HG02588 (cell line): ENCODE data around the gene BLVRB.
"Not testable (repeated sequence)": the region's sequence is repeated elsewhere in the genome, so short reads cannot be mapped to it uniquely, and the experiment has no call there.

Experiments
- ATAC-seq: cut with Tn5 transposase; IDR thresholded peaks from one replicate; pipeline ENCODE4 v1.9.1; 2021; ENCODE audit warnings: mild to moderate bottlenecking, moderate library complexity; ENCODE audit not compliant: unreplicated experiment

Gene BLVRB

DNA sequence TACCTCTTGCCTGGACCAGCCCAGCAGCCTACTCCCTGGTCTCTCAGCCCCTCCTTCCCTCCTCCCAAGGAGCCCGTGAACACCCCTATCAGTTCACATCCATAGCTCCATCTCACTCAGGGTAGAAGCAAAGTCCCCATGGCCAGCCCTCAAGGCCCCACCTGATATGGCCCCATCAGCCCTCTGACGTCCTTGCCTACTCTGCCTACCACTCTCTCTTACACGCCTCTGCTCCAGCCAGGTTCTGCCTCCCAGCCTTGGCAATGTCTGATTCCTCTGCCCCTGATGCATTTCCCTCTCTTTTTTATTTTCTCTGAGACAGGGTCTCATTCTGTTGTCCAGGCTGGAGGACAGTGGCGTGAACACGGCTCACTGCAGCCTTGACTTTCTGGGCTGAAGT, 13.5 kb downstream of the BLVRB start:
- ATAC-seq, result no peak

DNA sequence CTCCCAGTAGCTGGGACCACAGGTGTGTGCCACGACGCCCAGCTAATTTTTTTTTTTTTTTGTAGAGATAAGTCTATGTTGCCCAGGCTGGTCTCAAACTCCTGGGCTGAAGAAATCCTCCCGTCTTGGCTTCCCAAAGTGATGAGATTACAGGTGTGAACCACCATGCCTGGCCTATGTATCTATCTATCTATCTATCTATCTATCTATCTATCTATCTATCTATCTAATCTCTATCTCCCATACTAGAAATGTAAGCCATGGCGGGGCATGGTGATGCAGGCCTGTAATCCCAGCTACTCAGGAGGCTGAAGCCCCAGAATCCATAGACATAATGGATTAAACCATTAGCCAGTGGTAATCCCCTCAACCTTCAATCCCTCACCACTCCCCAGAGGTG, 14.9 kb downstream of the BLVRB start:
- no peak for ATAC-seq

DNA sequence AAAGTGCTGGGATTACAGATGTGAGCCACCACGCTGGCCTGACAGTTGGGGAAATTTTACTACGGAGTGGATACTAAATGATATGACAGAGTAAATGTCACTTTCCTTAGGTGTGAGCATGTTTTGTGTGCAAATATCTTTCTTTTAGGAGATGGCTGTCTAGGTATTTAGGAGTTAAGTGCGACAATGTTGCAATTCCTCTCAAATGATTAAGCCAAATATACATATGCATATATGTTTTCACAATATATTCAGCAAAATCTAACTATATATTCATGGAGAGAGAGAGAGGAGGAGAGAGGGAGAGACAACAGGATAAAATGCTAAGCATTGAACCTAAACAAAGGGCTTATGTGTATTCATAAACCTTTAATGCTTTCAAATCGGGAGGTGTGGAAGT, 16.0 kb downstream of the BLVRB start:
- no peak for ATAC-seq

DNA sequence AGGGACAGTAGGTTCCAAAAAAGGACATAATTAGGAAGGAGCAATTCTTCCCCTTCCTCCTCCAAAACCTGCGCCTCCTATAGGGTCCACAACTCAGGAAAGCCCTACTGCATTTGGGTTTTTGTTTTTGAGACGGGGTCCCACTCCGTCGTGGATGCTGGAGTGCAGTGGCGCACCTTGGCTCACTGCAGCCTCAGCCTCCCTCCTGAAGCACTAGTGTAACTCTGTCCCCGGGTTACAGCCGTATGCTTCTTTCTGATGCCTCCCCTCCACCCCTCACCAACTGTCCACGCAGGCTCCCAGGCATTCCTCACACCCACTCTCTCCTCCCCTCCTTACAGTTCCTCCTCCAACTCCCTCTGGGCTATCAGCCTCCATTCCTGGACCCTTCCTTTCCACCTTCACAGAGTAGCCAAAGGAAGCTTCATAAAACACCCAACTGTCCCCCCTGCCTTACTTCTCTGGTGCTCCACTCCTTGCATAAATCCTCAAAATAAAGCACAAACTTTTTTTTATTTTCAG, 19.2 kb downstream of the BLVRB start:
- no peak for ATAC-seq

DNA sequence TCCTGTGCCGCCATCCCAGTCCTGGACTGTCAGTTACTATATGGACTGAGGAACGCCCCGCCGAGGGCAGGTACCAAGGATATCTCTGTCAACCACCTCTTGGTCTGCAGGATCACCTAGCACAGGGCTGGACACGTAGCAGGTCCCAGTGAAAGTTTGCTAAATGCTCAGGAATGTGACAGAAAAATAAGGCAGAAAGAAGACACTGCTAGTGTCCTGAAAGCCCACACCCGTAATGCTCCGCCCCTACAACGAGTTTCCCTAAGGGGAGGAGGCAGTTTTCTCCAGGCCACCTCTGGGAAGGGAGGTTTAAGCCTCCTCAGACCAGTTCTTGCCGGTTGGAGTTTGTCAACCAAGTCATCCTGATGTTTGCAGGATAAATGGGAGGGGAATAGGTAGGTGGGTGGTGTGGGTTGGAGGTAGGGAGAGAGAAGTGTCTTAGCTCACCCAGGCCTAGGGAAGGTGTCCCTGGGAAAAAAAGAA, 19.7 kb downstream of the BLVRB start:
- ATAC-seq, result no peak

DNA sequence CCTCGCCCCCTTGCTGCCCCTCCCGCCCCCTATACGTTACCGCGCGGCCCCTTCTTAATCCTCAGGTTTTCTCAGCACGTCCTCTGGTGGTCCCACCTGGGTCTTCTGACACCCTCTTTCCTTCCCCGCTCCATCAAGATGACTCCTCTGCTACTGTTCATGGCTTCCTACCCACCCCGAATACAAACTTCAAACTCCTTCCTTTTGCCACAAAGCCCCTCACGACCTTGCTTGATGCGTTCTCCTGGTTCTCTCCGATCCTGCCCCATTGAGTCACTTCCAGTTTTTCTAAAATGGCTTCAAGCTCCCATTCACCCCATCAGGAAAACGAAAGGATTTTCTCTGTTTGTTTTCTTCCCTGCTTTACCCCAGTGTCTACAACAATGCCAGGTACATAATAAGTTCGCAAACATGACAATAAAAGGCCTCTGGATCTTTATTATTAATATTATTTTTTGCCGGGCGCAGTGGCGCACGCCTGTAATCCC, 20.7 kb downstream of the BLVRB start:
- no peak for ATAC-seq

DNA sequence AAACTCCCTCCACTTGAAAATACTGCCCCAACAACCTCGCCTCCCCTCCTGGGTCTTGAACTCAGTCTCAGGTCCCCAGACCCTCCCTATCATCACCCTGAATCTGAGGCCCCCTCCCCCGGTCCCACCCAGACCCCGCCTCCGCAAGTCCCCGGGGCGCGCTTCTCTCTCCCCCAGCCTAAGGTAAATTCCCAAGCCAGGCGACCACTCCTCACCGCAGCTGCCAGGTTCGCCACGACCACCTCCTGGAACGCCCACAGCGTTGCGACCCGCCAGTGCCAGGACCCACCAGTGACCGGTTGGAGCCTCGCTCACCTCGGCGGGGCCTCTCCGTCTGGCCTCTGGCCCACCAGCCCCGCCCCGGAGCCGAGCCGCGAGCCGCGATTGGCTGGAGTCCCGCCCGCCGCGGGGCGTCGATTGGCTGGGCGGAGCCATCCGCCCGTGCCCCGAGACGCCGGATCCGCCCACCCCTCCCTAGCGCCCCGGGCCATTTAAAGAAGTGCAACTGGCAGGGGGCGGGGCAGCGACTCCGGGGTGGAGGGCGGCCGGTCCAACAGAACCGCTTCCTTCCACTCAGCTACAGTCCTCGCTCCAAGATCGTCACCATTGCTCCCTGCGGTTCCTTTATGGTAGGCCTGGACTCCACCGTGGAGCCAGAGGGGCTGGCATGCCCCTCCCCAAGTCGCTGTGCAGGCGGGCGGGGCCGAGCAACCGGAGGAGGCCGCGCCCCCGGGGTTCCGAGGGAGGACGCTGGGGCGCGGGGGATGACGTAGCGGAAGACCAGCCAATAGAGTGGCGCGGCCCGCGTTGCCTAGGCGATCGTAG, 21.3 kb downstream of the BLVRB start, which contains the start of gene SERTAD3:
Gene SERTAD3 (minus strand): TSS at position 336 of the 825 bp plus-strand sequence. CDS start 2,255 bp downstream, outside the sequence.
- peak; percentile 65 for ATAC-seq

DNA sequence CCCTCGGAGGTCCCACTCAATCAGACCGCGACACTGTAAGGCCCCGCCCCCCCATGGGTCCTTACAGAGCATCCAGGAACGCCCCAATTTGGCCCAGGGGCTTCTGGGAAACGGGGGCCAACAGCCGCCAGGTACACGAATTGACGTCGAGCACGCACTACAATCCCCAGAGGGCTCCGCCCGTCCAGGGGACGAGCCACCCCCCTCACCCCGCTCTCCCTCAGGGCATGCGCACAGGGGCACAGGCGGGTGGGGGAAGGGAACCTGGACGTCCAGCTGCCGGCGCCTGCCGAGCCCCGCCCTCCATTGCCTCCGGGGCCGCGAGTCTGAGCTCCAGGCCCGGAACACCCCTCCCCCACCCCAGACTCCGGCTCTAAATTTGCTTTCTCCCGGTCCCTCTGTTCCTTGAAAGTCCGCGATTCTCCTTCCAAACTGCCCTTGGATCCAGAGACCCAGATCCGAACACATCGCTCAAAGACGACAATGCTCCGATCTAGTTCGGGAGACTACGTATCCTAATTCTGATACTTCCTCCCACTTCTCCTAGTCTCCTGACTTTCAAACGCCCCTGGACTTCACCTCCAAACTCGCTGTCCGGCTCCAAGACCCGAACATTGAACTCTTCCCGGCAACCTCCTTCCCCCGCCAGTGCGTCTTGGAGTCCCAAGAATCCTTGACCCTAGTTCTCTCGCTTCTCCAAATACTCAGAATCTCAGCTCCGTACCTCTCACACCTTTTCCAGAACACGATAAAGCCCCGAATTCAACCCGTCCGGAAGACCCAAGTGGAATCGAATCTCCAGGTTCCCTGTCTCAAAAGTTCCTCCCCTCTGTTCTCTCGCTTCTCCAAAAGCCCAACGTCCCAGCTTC, 22.2 kb downstream of the BLVRB start:
- ATAC-seq, result peak; percentile 62

DNA sequence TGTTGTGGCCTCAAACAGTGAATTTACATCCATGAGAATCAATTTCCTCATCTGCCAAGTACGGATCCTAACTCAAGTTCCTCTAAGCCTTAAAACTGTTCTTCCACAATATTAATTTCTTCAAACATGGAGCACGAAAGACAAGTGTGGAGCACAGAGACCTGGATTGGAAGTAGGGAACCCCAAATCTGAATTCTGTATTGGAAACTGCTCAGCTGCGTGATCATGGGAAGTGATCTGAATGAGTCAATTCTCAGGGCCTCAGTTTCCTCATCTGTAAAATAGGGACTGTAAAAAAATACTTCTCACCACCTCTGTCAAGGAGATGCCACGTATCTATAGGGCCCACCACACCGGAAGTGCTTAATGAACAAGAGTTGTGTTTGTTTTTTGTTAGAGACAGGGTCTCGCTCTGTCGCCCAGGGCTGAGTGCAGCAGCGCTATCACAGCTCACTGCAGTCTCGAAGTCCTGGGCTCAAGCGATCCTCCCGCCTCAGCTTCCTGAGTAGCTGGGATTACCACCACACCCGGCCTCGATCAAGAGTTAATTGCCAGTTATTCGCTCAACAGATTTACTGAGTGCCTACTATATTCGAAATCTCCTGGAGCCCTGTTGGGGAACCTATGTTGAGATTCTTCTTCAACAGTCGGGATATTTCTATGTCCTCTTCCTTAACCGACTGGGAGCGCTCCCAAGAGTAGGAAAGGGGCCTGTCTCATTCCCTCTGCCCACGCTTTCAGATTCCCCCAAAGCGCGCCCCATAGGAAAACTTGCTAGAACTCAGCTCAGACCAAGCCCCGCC, 23.0 kb downstream of the BLVRB start:
- ATAC-seq, result no peak

DNA sequence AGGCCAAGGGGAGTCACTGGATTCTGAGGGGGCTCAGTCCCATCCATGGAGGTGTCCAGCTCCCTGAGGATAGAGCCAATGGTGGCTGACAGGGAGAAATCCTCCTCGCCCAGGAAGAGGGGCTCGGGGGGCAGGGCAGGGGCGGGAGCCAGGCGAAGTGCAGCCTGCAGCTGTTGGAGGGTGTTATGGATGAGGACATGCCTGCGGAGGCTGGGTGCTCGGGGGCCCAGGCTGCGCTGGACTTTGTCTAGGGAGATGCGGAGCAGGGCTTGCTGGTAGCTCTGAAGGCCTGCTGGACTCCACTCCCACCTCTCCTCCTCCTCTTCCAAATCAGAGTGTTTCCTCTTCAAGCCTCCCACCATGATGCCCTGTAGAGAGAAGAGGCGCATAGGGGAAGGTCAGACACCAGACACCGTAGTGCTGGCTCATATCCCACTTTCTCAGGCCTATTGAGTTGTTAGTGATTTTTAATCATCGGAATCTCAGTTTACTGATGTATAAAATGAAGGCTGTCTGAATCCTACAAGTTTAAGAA, 23.8 kb downstream of the BLVRB start:
- no peak for ATAC-seq

DNA sequence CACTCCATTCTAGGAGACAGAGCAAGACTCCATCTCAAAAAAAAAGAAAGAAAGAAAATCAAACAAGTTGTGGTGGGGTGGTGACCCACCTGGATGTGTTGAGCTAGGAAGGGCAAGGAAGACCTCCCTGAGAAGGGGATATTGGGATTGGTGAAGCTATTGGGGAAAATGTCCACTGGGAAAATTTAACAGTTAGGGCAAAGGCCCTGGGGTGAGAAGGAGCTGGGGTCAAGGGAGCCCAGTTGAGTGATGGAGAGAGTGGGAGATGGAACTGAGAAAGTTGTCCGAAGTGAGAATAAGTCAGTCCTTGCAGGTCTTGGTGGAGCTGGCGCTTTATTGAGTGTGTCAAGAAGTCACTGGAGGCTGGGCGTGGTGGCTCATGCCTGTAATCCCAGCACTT, 27.3 kb downstream of the BLVRB start:
- ATAC-seq, result no peak

DNA sequence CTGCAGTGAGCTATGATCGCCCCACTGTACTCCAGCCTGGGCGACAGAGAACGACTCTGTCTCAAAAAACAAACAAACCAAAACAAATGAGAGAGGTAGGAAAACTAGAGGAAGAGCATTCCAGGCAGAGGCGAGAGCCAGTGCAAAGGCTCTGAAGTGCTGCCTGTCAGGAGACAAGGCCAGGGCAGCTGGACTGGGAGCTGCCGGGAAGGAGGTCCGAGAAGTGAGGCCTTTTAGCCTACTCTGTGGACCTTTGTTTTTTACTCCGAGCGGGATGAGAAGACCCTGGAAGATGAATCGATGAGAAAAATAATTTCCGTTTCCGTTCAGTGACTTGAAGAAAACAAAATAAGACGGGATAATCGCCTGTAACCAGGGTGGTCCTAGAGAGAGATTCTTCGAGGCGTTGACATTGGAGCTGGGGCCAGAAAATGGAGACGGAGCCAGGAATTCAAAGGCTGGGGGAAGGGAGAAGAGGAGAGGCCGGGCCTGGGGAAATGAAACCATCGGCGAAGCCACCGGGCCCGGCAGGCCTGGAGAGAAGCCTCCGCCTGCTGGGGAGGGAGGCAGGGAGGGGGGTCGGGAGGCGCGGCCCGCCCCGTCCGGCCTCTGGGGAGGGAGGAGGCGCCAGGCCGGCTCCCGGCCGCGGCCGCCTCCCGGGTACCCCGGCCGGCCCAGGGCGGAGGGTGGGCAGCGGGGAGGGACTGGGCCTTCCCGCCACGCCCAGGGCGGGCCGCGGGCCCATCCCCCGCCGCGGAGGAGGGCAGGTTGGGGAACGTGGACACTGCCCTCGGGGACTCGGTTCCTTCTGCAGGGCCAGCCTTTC, 31.9 kb downstream of the BLVRB start:
- ATAC-seq, result peak; percentile 55

DNA sequence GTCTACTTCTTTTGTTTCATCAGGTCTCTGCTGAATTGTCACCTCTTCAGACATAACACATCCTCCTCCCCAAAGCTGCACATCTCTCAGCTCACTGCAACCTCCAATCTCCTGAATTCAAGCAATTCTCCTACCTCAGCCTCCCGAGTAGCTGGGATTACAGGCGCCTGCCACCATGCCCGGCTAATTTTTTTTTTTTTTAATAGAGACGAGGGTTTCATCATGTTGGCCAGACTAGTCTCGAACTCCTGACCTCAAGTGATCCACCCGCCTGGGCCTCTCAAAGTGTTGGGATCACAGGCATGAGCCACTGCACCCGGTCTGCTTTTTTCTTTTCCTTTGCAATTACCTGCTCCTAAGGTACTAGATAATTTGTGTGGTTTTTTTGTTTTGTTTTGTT, 32.8 kb downstream of the BLVRB start:
- not testable (repeated sequence) for ATAC-seq

DNA sequence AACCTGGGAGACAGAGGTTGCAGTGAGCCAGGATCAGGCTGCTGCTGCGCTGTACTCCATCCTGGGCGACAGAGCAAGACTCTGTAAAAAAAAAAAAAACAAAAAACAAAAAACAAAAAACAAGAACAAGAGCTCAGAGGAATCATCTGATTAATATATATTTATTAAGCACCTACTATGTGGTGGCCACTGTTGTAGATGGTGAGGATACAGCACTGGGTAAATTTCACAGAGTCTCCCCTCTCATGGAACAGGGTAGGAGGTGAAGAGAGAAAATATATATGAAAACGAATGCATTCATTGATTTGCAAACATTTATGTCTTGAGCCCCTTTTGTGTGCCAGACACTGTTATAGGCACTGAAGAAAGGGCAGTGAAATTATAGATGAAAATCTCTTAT, 33.8 kb downstream of the BLVRB start:
- no peak for ATAC-seq

DNA sequence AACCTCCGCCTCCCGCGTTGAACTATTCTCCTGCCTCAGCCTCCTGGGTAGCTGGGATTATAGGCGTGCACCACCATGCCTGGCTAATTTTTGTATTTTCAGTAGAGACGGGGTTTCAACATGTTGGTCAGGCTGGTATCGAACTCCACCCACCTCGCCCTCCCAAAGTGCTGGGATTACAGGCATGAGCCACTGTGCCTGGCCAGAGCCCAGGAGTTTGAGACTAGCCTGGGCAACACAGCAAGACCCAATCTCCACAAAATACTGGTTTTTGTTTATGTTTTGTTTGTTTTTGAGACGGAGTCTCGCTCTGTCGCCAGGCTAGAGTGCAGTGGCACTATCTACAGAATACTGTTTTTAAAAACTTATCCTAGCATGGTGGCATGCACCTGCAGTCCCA, 35.3 kb downstream of the BLVRB start:
- ATAC-seq, result not testable (repeated sequence)

DNA sequence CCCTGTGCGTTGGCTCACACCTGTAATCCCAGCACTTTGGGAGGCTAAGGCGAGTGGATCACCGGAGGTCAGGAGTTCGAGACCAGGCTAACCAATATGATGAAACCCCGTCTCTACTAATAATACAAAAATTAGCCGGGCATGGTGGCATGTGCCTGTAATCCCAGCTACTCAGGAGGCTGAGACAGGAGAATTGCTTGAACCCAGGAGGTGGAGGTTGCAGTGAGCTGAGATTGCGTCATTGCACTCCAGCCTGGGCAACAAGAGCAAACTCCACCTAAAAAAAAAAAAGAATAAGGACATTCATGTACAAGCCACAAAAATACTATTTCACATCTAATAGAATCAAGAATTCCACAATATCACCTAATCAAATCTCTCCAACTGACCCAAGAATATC, 37.3 kb downstream of the BLVRB start:
- ATAC-seq, result not testable (repeated sequence)

DNA sequence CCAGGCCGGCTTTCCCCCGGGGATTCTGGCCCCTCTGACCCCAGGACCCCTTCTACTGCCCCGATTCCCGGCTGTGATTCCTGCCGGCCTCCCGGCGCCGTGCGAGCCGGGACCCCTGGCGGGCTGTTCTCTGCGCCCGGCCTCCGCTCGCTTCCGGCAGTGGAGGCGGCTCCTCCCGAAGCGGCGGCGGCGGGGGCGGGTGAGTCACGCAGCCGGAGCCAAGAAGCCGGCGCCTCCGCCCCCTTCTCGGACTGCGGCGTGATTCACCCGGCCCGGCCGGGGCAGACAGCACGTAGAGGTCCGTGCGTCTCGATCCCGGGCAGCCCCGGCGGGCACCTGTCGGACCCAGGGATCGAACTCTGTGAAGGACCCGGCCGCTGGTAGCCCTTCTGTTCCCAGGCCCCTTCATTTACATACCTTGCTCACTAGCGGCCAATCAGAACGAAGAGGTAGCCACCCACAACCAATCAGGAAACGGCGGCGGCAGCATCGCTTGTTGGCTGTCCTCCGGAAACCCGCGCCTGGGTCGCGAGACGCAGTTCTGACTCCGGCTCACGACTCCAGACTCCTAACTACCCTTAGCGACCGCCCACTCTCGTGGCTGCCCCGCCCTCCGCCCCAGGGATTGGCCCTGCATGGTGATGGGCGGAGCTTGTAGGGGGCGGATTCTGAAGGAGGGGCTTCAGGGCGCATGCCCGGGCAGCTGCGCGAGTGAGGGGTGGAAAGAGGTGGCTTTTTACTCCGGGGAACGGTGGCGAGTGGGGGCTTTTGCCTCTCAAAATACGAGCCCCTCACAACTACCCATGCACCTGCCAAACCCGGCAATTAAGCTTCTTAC, 39.9 kb downstream of the BLVRB start, which contains the start of gene SERTAD1:
Gene SERTAD1 (minus strand): TSS at position 543 of the 838 bp plus-strand sequence. CDS start 2,446 bp downstream, outside the sequence.
- peak; percentile 77 for ATAC-seq
